ENCODE measurements around the gene ZWILCH.

GRCh38 chr15:66496951-66497501, 8.1 kb upstream of the ZWILCH start:
- TF ChIP-seq ZBTB43 (CRISPR knock-in tag; IDR thresholded peaks at IDR 0.05) (no peak), USF2 (CRISPR knock-in tag; IDR thresholded peaks at IDR 0.05) (no peak), CTCF (IDR thresholded peaks at IDR 0.05) (no peak), E2F4 (CRISPR knock-in tag; IDR thresholded peaks at IDR 0.05; ENCODE audit: borderline replicate concordance, low read depth) (no peak), RELA (CRISPR knock-in tag; IDR thresholded peaks at IDR 0.05; ENCODE audit: borderline replicate concordance) (no peak)

Measured in WTC11 (cell line).